IMR-90 (cell line): ENCODE measurements around the gene RBM48. TPM values are rescaled to one million over a fixed set of nuclear protein-coding genes. Genes with fewer than 3 reads are reported as not detected.

ENCODE experiments used
- ATAC-seq: fragments of 200-7000 bp; cut with Tn5 transposase; 2 replicates; pipeline ENCODE4 v1.9.1; 2020; ENCODE audit warnings: low read depth, mild to moderate bottlenecking, moderate library complexity
- BruUV-seq: library from RNA; stranded (reverse); fragments of 400-500 nt; replicated peaks from 2 replicates; lab custom pipeline; 2021; lab: Mats Ljungman, UMichigan
- CTCF ChIA-PET: fragments of 300-600 bp; formaldehyde crosslinking; extraction: SDS; loops from one replicate; lab custom pipeline; 2021; ENCODE audit warnings: antibody characterized with exemption; lab: Yijun Ruan, JAX
- POLR2A ChIA-PET: fragments of 300-600 bp; sonication (Branson Sonifier 250); formaldehyde crosslinking; loops from one replicate; lab custom pipeline; 2022; ENCODE audit warnings: antibody characterized with exemption; ENCODE audit not compliant: unreplicated experiment; lab: Charles Lee
- DNase-seq: peaks from one replicate; pipeline ENCODE4 v3.0.0; 2013
- H2AFZ ChIP-seq: replicated peaks from 2 replicates; pipeline ENCODE3; 2013; ENCODE audit warnings: low read length, mild to moderate bottlenecking; ENCODE audit not compliant: poor library complexity
- H2AK5ac ChIP-seq: 2 replicates; pipeline ENCODE4 v1.6.1; 2013; ENCODE audit warnings: low read depth, low read length, inconsistent platforms
- H2AK9ac ChIP-seq: replicated peaks from 2 replicates; pipeline ENCODE3; 2013; ENCODE audit warnings: mild to moderate bottlenecking, low read depth, low read length, moderate library complexity; ENCODE audit not compliant: poor library complexity
- H2BK120ac ChIP-seq: 2 replicates; pipeline ENCODE4 v1.6.1; 2013; ENCODE audit warnings: low read depth, low read length, inconsistent platforms
- H2BK15ac ChIP-seq: 3 replicates; pipeline ENCODE4 v1.6.1; 2013; ENCODE audit warnings: low read depth, low read length, inconsistent platforms
- H2BK20ac ChIP-seq: 2 replicates; pipeline ENCODE4 v1.6.1; 2013; ENCODE audit warnings: low read depth, mild to moderate bottlenecking, inconsistent platforms, low read length, moderate library complexity
- H2BK5ac ChIP-seq: 2 replicates; pipeline ENCODE4 v1.6.1; 2013; ENCODE audit warnings: mild to moderate bottlenecking, low read depth, low read length, inconsistent platforms; ENCODE audit not compliant: poor library complexity, severe bottlenecking
- H3K14ac ChIP-seq: replicated peaks from 2 replicates; pipeline ENCODE4 v1.6.1; 2013; ENCODE audit warnings: low read depth, low read length, inconsistent platforms
- H3K18ac ChIP-seq: 2 replicates; pipeline ENCODE4 v1.6.1; 2013; ENCODE audit warnings: low read depth, low read length, control low read depth
- H3K23ac ChIP-seq: 2 replicates; pipeline ENCODE4 v1.6.1; 2013; ENCODE audit warnings: low read depth, low read length, inconsistent platforms
- H3K27ac ChIP-seq: 2 replicates; pipeline ENCODE4 v1.5.1; 2013; ENCODE audit warnings: mild to moderate bottlenecking, control low read depth, low read length; ENCODE audit not compliant: insufficient read depth
- H3K27me3 ChIP-seq: 2 replicates; pipeline ENCODE4 v1.6.1; 2013; ENCODE audit warnings: low read length; ENCODE audit not compliant: control insufficient read depth, insufficient read depth
- H3K36me3 ChIP-seq: 2 replicates; pipeline ENCODE4 v1.6.1; 2013; ENCODE audit warnings: low read length, mixed read lengths; ENCODE audit not compliant: control insufficient read depth, insufficient read depth
- H3K4ac ChIP-seq: 2 replicates; pipeline ENCODE4 v1.6.1; 2013; ENCODE audit warnings: low read depth, low read length, inconsistent platforms
- H3K4me1 ChIP-seq: 2 replicates; pipeline ENCODE4 v1.6.1; 2013; ENCODE audit warnings: low read length, mixed read lengths; ENCODE audit not compliant: control insufficient read depth, insufficient read depth
- H3K4me2 ChIP-seq: 2 replicates; pipeline ENCODE4 v1.6.1; 2013; ENCODE audit warnings: low read depth, mild to moderate bottlenecking, control low read depth, low read length, moderate library complexity
- H3K4me3 ChIP-seq: 2 replicates; pipeline ENCODE4 v1.5.1; 2013; ENCODE audit warnings: low read depth, mild to moderate bottlenecking, control low read depth, low read length, moderate library complexity; ENCODE audit not compliant: insufficient read depth
- H3K56ac ChIP-seq: 2 replicates; pipeline ENCODE4 v1.6.1; 2013; ENCODE audit warnings: low read length, inconsistent platforms; ENCODE audit not compliant: insufficient read depth; ENCODE audit errors: extremely low read depth
- H3K79me1 ChIP-seq, 2 experiments: 2 replicates each; pipeline ENCODE4 v1.6.1; 2013; ENCODE audit warnings: low read length in 2 of 2, inconsistent platforms in 1 of 2, low read depth in 1 of 2
- H3K9ac ChIP-seq: 2 replicates; pipeline ENCODE4 v1.6.1; 2013; ENCODE audit warnings: low read depth, low read length, control low read depth
- H3K9me1 ChIP-seq: 2 replicates; pipeline ENCODE4 v1.6.1; 2013; ENCODE audit warnings: low read length, inconsistent platforms; ENCODE audit not compliant: insufficient read depth
- H3K9me3 ChIP-seq: 2 replicates; pipeline ENCODE4 v1.6.1; 2013; ENCODE audit warnings: low read length; ENCODE audit not compliant: control insufficient read depth, insufficient read depth
- H4K20me1 ChIP-seq: 2 replicates; pipeline ENCODE4 v1.6.1; 2013; ENCODE audit warnings: low read length, inconsistent platforms; ENCODE audit not compliant: insufficient read depth
- H4K5ac ChIP-seq: 2 replicates; pipeline ENCODE4 v1.6.1; 2013; ENCODE audit warnings: mild to moderate bottlenecking, low read depth, low read length, control low read depth
- H4K8ac ChIP-seq, 2 experiments: 2 replicates each; pipeline ENCODE4 v1.6.1; 2013; ENCODE audit warnings: low read depth in 2 of 2, low read length in 2 of 2, control low read depth in 1 of 2, inconsistent platforms in 1 of 2
- H4K91ac ChIP-seq: 2 replicates; pipeline ENCODE4 v1.6.1; 2013; ENCODE audit warnings: low read depth, low read length, inconsistent platforms; ENCODE audit not compliant: insufficient read depth
- BHLHE40 ChIP-seq: fragments of 150-350 bp; IDR thresholded peaks from 2 replicates; pipeline ENCODE4 v1.6.1; 2016; ENCODE audit warnings: mild to moderate bottlenecking, low read depth, low read length
- CEBPB ChIP-seq: IDR thresholded peaks from 2 replicates; pipeline ENCODE4 v1.6.1; 2012; ENCODE audit warnings: low read depth, low read length, improper control_type of control experiment
- CTCF ChIP-seq: conservative IDR thresholded peaks from 2 replicates; pipeline ENCODE4 v1.5.1; 2012; ENCODE audit warnings: mild to moderate bottlenecking, low read depth, low read length, improper control_type of control experiment
- MAFK ChIP-seq: IDR thresholded peaks from 2 replicates; pipeline ENCODE4 v1.6.1; 2012; ENCODE audit warnings: low read depth, low read length, improper control_type of control experiment
- MAZ ChIP-seq: IDR thresholded peaks from 2 replicates; pipeline ENCODE4 v1.6.1; 2012; ENCODE audit warnings: low read depth, mild to moderate bottlenecking, low read length, improper control_type of control experiment, moderate library complexity, borderline replicate concordance
- NFE2L2 ChIP-seq: fragments of 150-350 bp; IDR thresholded peaks from 2 replicates; pipeline ENCODE4 v1.6.1; 2016; ENCODE audit warnings: low read depth, mild to moderate bottlenecking, low read length
- POLR2A ChIP-seq: IDR thresholded peaks from 2 replicates; pipeline ENCODE4 v1.6.1; 2012; ENCODE audit warnings: mild to moderate bottlenecking, low read depth, low read length
- RAD21 ChIP-seq: IDR thresholded peaks from 2 replicates; pipeline ENCODE4 v1.6.1; 2012; ENCODE audit warnings: low read length, improper control_type of control experiment
- RFX5 ChIP-seq: IDR thresholded peaks from 2 replicates; pipeline ENCODE4 v1.8.0; 2012; ENCODE audit warnings: low read depth, mild to moderate bottlenecking, low read length, moderate library complexity
- WGBS, 2 experiments: methylation state at CpG; one replicate each; pipeline versions ENCODE4 v1.1.5 to v1.1.7; 2013; ENCODE audit warnings: missing lambda C conversion rate in 2 of 2; ENCODE audit not compliant: insufficient read length in 1 of 2; ENCODE audit errors: extremely low coverage in 2 of 2; 5-methylcytosine and 5-hydroxymethylcytosine counted together
- dilution Hi-C: fragments of 300-500 bp; cut with HindIII; formaldehyde crosslinking; loops from one replicate; pipeline ENCODE4 v1.14.3; 2018; ENCODE audit warnings: low sequenced_read_pairs; ENCODE audit not compliant: unreplicated experiment
- in situ Hi-C: fragments of 300-500 bp; cut with MboI; formaldehyde crosslinking; loops from 3 replicates; pipeline ENCODE4 v1.14.3; 2019; ENCODE audit warnings: low sequenced_read_pairs, inconsistent platforms, mixed read lengths
- intact Hi-C: fragments of 100-400 bp; cut with micrococcal nuclease; formaldehyde crosslinking; loops from 2 replicates; pipeline ENCODE4 v1.10.0; 2022
- polyA plus RNA-seq, 3 experiments: library from polyadenylated mRNA; depleted of rRNA; stranded (reverse); fragments of >200 nt; gene quantifications; 2 replicates each; pipeline ENCODE4 v1.2.3, GENCODE V29; 2012; ENCODE audit warnings: low replicate concordance in 1 of 3
- total RNA-seq: library from RNA; depleted of rRNA; stranded (reverse); fragments of >200 nt; gene quantifications from 2 replicates; pipeline ENCODE4 v1.2.3, GENCODE V29; 2012

The RBM48 gene
- total and polyA plus RNA-seq, 2 of the 4 experiments (the other 2 are of a cell fraction), result 5.1 to 5.6 TPM

- TF ChIP-seq POLR2A, result no peak
- no peak for TF ChIP-seq MAFK
- no peak for TF ChIP-seq RAD21
- TF ChIP-seq CTCF, result no peak
- no peak for TF ChIP-seq CEBPB
- no peak for TF ChIP-seq MAZ
- no peak for TF ChIP-seq NFE2L2
- TF ChIP-seq BHLHE40, result no peak
- TF ChIP-seq RFX5, result no peak
- Histone ChIP-seq H4K5ac (peak overlapping the region; percentile 99), H4K8ac (peak overlapping the region; percentile 93 to 100), H3K56ac (peak overlapping the region; percentile 90), H3K9me3 (no peaks in the 10 kb centered on the region), H3K4me2 (peak overlapping the region; percentile 87), H2BK15ac (peak overlapping the region; percentile 17; the same call in 1 of the 3 replicates), H3K23ac (peak overlapping the region; percentile 99), H3K27ac (peak overlapping the region; percentile 92), H3K14ac (peak overlapping the region; percentile 95), H2BK5ac (peak overlapping the region; percentile 85), H2BK20ac (0 out of 2 replicates have a peak overlapping the region, but pooled peaks have one; percentile 6), H2AK5ac (peak overlapping the region; percentile 90), H3K36me3 (peaks cover 8% of the 10 kb centered on the region), H4K91ac (peak overlapping the region; percentile 91), H3K9me1 (no peaks in the 10 kb centered on the region; the same call in 1 of the 2 replicates), H2AK9ac (peak overlapping the region; percentile 68), H3K4me3 (peak overlapping the region; percentile 95), H2AFZ (peak overlapping the region; percentile 98), H4K20me1 (no peaks in the 10 kb centered on the region), H3K4ac (peak overlapping the region; percentile 98), H3K27me3 (no peaks in the 10 kb centered on the region), H2BK120ac (peak overlapping the region; percentile 83), H3K4me1 (peaks cover 2% of the 10 kb centered on the region; the same call in 1 of the 2 replicates), H3K18ac (peak overlapping the region; percentile 75), H3K79me1 (peaks cover 22 to 41% of the 10 kb centered on the region in 2 experiments), H3K9ac (peak overlapping the region; percentile 95)
- POLR2A ChIA-PET, result interaction anchor here (1.0 kb wide), 2 partner anchors 84 to 308 kb away, joined by 5 to 14 read pairs; partner anchors contain the start of gene CDK6
- BruUV-seq, result TSS peak; percentile 83
- dilution Hi-C loops, result no loop called here
- DNase-seq, result no peak
- 0% methylated on average over 3 of the region's 13 CpGs; no CpG with 5 or more reads in 1 of the 2 experiments for WGBS, 2 experiments
- in situ Hi-C loops, result no loop called here
- peak; percentile 1 for ATAC-seq
- CTCF ChIA-PET, result interaction anchor here (0.6 to 1.3 kb wide), 4 partner anchors 11 to 1420 kb away, joined by 3 to 6 read pairs (median 4); no protein-coding TSS in a partner anchor
- intact Hi-C loops, result loop anchor here (1.0 to 5.0 kb wide), 4 partner anchors 58 to 528 kb away; no protein-coding TSS in a partner anchor
Observed at GRCh38 chr7:92528958-92529264, 316 bp downstream of the RBM48 start.
